Sigmoid colon (tissue), 7 donors: Measurements from ENCODE around the gene EDNRA. TPM values are rescaled to one million over a fixed set of nuclear protein-coding genes. Genes with fewer than 3 reads are reported as not detected.

Experiments used
- DNase-seq: peaks from one replicate; pipeline ENCODE4 v3.0.0-alpha.2; 2019
- H3K27ac ChIP-seq, 4 donors: fragments of 200-600 bp; sonication (generic); one replicate each; pipeline ENCODE4 v1.5.1; 2016 to 2019; ENCODE audit warnings: mild to moderate bottlenecking in 1 of 4
- H3K27me3 ChIP-seq, 3 donors: fragments of 200-600 bp; sonication (generic); one replicate each; pipeline ENCODE4 v1.5.1; 2019; ENCODE audit warnings: mild to moderate bottlenecking in 1 of 3
- H3K36me3 ChIP-seq, 4 donors: fragments of 200-600 bp; sonication (generic); one replicate each; pipeline ENCODE4 v1.5.1; 2016 to 2019
- H3K4me1 ChIP-seq, 4 donors: fragments of 200-600 bp; sonication (generic); one replicate each; pipeline ENCODE4 v1.5.1; 2017 to 2019
- H3K4me3 ChIP-seq, 4 donors: fragments of 200-600 bp; sonication (generic); one replicate each; pipeline ENCODE4 v1.5.1; 2017 to 2019; ENCODE audit warnings: mild to moderate bottlenecking in 2 of 4, moderate library complexity in 1 of 4
- H3K9me3 ChIP-seq, 4 donors: fragments of 200-600 bp in 3 of 4; sonication (generic) in 3 of 4; one replicate each; pipeline versions ENCODE4 v1.5.1 to v1.6.1; 2013 to 2019
- CTCF ChIP-seq, 4 experiments: fragments of 450-650 bp in 3 of 4; fragments of 200-600 bp in 1 of 4; IDR thresholded peaks; one replicate each; pipeline ENCODE4 v1.5.1; 2016 to 2019; ENCODE audit warnings: antibody characterized with exemption in 4 of 4, mild to moderate bottlenecking in 3 of 4, moderate library complexity in 2 of 4
- EP300 ChIP-seq, 4 donors: sonication (generic); formaldehyde crosslinking; IDR thresholded peaks; one replicate each; pipeline ENCODE4 v1.6.1; 2017; ENCODE audit warnings: antibody characterized with exemption in 4 of 4
- POLR2A ChIP-seq, 2 donors: fragments of 450-650 bp; IDR thresholded peaks; one replicate each; pipeline ENCODE4 v1.6.1; 2016; ENCODE audit warnings: antibody characterized with exemption in 2 of 2, mild to moderate bottlenecking in 2 of 2, moderate library complexity in 2 of 2
- POLR2AphosphoS5 ChIP-seq, 4 donors: sonication (generic); formaldehyde crosslinking; IDR thresholded peaks; one replicate each; pipeline ENCODE4 v1.6.1; 2017; ENCODE audit warnings: antibody characterized with exemption in 4 of 4
- WGBS, 2 donors: extraction: QIAGEN DNeasy Blood & Tissue Kit; methylation state at CpG; one replicate each; pipeline ENCODE4 v1.1.7; 2013; 5-methylcytosine and 5-hydroxymethylcytosine counted together
- intact Hi-C: fragments of 100-400 bp; cut with DNase I; formaldehyde crosslinking; loops from one replicate; pipeline ENCODE4 v1.15.1; 2023
- polyA plus RNA-seq, 3 donors: library from polyadenylated mRNA; stranded (reverse); fragments of 200-250 nt; gene quantifications; one replicate each; pipeline ENCODE4 v1.2.3, GENCODE V29; 2013
- total RNA-seq, 4 donors: library from RNA; depleted of rRNA; stranded (reverse); fragments of >200 nt; gene quantifications; one replicate each; pipeline ENCODE4 v1.1.0, GENCODE V29; 2016
- donor health status: healthy with polysubstance abuse.
- donor health status: Bipolar disorder and iron deficiency.
- donor health status: healthy.

EDNRA gene
- total and polyA plus RNA-seq, 7 donors, result 0.23 to 10.5 (median 3.7) TPM; not detected in 1

GRCh38 chr4:147581606-147582350, 100.9 kb downstream of the EDNRA start:
- peaks cover 0 to 5% (median 0%) of the 10 kb centered on the region in 4 donors for H3K9me3 ChIP-seq
- H3K27me3 ChIP-seq, result no peaks in the 10 kb centered on the region
- no peaks in the 10 kb centered on the region for H3K36me3 ChIP-seq
- H3K4me1 ChIP-seq, result no peaks in the 10 kb centered on the region
- no peak overlapping the region for H3K27ac ChIP-seq
- intact Hi-C loops, result loop anchor here (10.0 kb wide), 1 partner anchor 477 kb away; no protein-coding TSS in a partner anchor
- no peak overlapping the region for H3K4me3 ChIP-seq
- no peak for DNase-seq
- 87 to 88% methylated on average over 6 of the region's 6 CpGs for WGBS, 2 donors
- TF ChIP-seq POLR2AphosphoS5 (IDR thresholded peaks at IDR 0.05), result no peak
- no peak for TF ChIP-seq CTCF (IDR thresholded peaks at IDR 0.05)
- no peak for TF ChIP-seq EP300 (IDR thresholded peaks at IDR 0.05)
- no peak for TF ChIP-seq POLR2A (IDR thresholded peaks at IDR 0.05)

GRCh38 chr4:147582386-147583060, 101.6 kb downstream of the EDNRA start:
- TF ChIP-seq CTCF (IDR thresholded peaks at IDR 0.05), result no peak
- no peak for TF ChIP-seq EP300 (IDR thresholded peaks at IDR 0.05)
- TF ChIP-seq POLR2AphosphoS5 (IDR thresholded peaks at IDR 0.05), result no peak
- no peak for TF ChIP-seq POLR2A (IDR thresholded peaks at IDR 0.05)
- H3K4me3 ChIP-seq, result no peak overlapping the region
- H3K36me3 ChIP-seq, result no peaks in the 10 kb centered on the region
- DNase-seq, result no peak
- H3K9me3 ChIP-seq, result peaks cover 0 to 5% (median 0%) of the 10 kb centered on the region in 4 donors
- intact Hi-C loops, result loop anchor here (10.0 kb wide), 1 partner anchor 478 kb away; no protein-coding TSS in a partner anchor
- H3K27ac ChIP-seq, result no peak overlapping the region
- no peaks in the 10 kb centered on the region for H3K4me1 ChIP-seq
- H3K27me3 ChIP-seq, result no peaks in the 10 kb centered on the region

- H3K4me3 ChIP-seq, result no peak overlapping the region
- 65 to 87% methylated on average over 1 of the region's 1 CpG for WGBS, 2 donors
- H3K9me3 ChIP-seq, result peaks cover 0 to 5% (median 0%) of the 10 kb centered on the region in 4 donors
- no peak overlapping the region for H3K27ac ChIP-seq
- no peak for TF ChIP-seq POLR2AphosphoS5 (IDR thresholded peaks at IDR 0.05)
- TF ChIP-seq POLR2A (IDR thresholded peaks at IDR 0.05), result no peak
- no peak for TF ChIP-seq EP300 (IDR thresholded peaks at IDR 0.05)
- TF ChIP-seq CTCF (IDR thresholded peaks at IDR 0.05), result no peak
- DNase-seq, result no peak
- no peaks in the 10 kb centered on the region for H3K36me3 ChIP-seq
- no peaks in the 10 kb centered on the region for H3K27me3 ChIP-seq
- H3K4me1 ChIP-seq, result no peaks in the 10 kb centered on the region
- intact Hi-C loops, result loop anchor here (10.0 kb wide), 1 partner anchor 479 kb away; no protein-coding TSS in a partner anchor
Observed at GRCh38 chr4:147583876-147584275, 103.0 kb downstream of the EDNRA start.

GRCh38 chr4:147586032-147586431, 105.1 kb downstream of the EDNRA start:
- H3K27ac ChIP-seq, result no peak overlapping the region
- H3K4me3 ChIP-seq, result no peak overlapping the region
- H3K4me1 ChIP-seq, result peaks cover 0 to 4% (median 0%) of the 10 kb centered on the region in 4 donors
- intact Hi-C loops, result loop anchor here (10.0 kb wide), 1 partner anchor 481 kb away; no protein-coding TSS in a partner anchor
- H3K36me3 ChIP-seq, result no peaks in the 10 kb centered on the region
- TF ChIP-seq POLR2A (IDR thresholded peaks at IDR 0.05), result no peak
- TF ChIP-seq EP300 (IDR thresholded peaks at IDR 0.05), result no peak
- no peak for TF ChIP-seq CTCF (IDR thresholded peaks at IDR 0.05)
- TF ChIP-seq POLR2AphosphoS5 (IDR thresholded peaks at IDR 0.05), result no peak
- WGBS, 2 donors, result 44 to 63% methylated on average over 3 of the region's 3 CpGs
- DNase-seq, result no peak
- peaks cover 0 to 5% (median 0%) of the 10 kb centered on the region in 4 donors for H3K9me3 ChIP-seq
- no peaks in the 10 kb centered on the region for H3K27me3 ChIP-seq
